Naive thymus-derived CD4-positive, alpha-beta T cell (primary cell): Measurements from ENCODE around the gene RGL4. TPM values are rescaled to one million over a fixed set of nuclear protein-coding genes. Genes with fewer than 3 reads are reported as not detected.
A peak's percentile ranks its signal among the peaks of the same experiment; 100 is the strongest.

Source experiments
- ATAC-seq: fragments of 150-1000 bp; cut with Tn5 transposase; 2 replicates; pipeline ENCODE4 v1.10.0; 2021; ENCODE audit warnings: mild to moderate bottlenecking, moderate library complexity
- CTCF ChIA-PET: fragments of 350-600 bp; sonication (Branson Sonifier 250); formaldehyde crosslinking; loops from one replicate; lab custom pipeline; 2021; ENCODE audit warnings: antibody characterized with exemption; lab: Charles Lee
- POLR2A ChIA-PET: fragments of 350-600 bp; sonication (Branson Sonifier 250); formaldehyde crosslinking; loops from one replicate; lab custom pipeline; 2021; ENCODE audit warnings: antibody characterized with exemption, inconsistent platforms; lab: Charles Lee
- DNase-seq, 9 donors: peaks; one replicate each; pipeline versions ENCODE4 v3.0.0 to v3.0.0-alpha.2; 2020 to 2022; ENCODE audit warnings: mixed read lengths in 1 of 9
- H3K27ac ChIP-seq: one replicate; pipeline ENCODE4 v1.7.0; 2013; ENCODE audit warnings: mild to moderate bottlenecking, low read depth, low read length, moderate library complexity
- H3K27me3 ChIP-seq, 2 donors: one replicate each; pipeline ENCODE4 v1.7.0; 2013; ENCODE audit warnings: low read length in 2 of 2, mild to moderate bottlenecking in 2 of 2, moderate library complexity in 2 of 2; ENCODE audit not compliant: control insufficient read depth in 2 of 2, insufficient read depth in 2 of 2
- H3K36me3 ChIP-seq, 3 experiments: 1 replicate in 2 of 3; 2 replicates in 1 of 3; pipeline ENCODE4 v1.7.0; 2013; ENCODE audit warnings: low read length in 3 of 3, mild to moderate bottlenecking in 3 of 3, moderate library complexity in 1 of 3; ENCODE audit not compliant: insufficient read depth in 3 of 3, control insufficient read depth in 2 of 3
- H3K4me1 ChIP-seq, 2 donors: one replicate each; pipeline ENCODE4 v1.7.0; 2013; ENCODE audit warnings: low read length in 2 of 2, mild to moderate bottlenecking in 2 of 2, moderate library complexity in 1 of 2; ENCODE audit not compliant: control insufficient read depth in 2 of 2, insufficient read depth in 2 of 2
- H3K4me3 ChIP-seq: 2 replicates; pipeline ENCODE4 v1.7.0; 2013; ENCODE audit warnings: mild to moderate bottlenecking, low read length
- H3K9me3 ChIP-seq, 3 experiments: 1 replicate in 2 of 3; 2 replicates in 1 of 3; pipeline ENCODE4 v1.7.0; 2013; ENCODE audit warnings: low read length in 3 of 3; ENCODE audit not compliant: control insufficient read depth in 2 of 3
- H3K27ac Mint-ChIP-seq, 9 donors: one replicate each; pipeline ENCODE4 v1.8.0; 2020 to 2022; ENCODE audit warnings: mixed read lengths in 9 of 9, mild to moderate bottlenecking in 8 of 9, moderate library complexity in 5 of 9, inconsistent platforms in 2 of 9
- H3K27me3 Mint-ChIP-seq, 5 donors: one replicate each; pipeline ENCODE4 v1.8.0; 2021 to 2022; ENCODE audit warnings: mixed read lengths in 5 of 5, mild to moderate bottlenecking in 1 of 5
- H3K36me3 Mint-ChIP-seq, 5 donors: one replicate each; pipeline ENCODE4 v1.8.0; 2020 to 2022; ENCODE audit warnings: mixed read lengths in 5 of 5, mild to moderate bottlenecking in 3 of 5, inconsistent platforms in 1 of 5
- H3K4me1 Mint-ChIP-seq, 7 donors: one replicate each; pipeline ENCODE4 v1.8.0; 2020 to 2022; ENCODE audit warnings: mixed read lengths in 7 of 7, mild to moderate bottlenecking in 3 of 7, inconsistent platforms in 1 of 7
- H3K4me3 Mint-ChIP-seq, 10 donors: one replicate each; pipeline ENCODE4 v1.8.0; 2020 to 2022; ENCODE audit warnings: mild to moderate bottlenecking in 10 of 10, mixed read lengths in 10 of 10, moderate library complexity in 6 of 10, inconsistent platforms in 2 of 10
- H3K9me3 Mint-ChIP-seq, 11 donors: one replicate each; pipeline ENCODE4 v1.8.0; 2020 to 2022; ENCODE audit warnings: mixed read lengths in 11 of 11, mild to moderate bottlenecking in 4 of 11, inconsistent platforms in 1 of 11, moderate library complexity in 1 of 11
- intact Hi-C, 2 donors: fragments of 100-400 bp; cut with micrococcal nuclease; formaldehyde crosslinking; loops; one replicate each; pipeline ENCODE4 v1.15.1; 2023
- polyA plus RNA-seq, 2 donors: library from polyadenylated mRNA; unstranded; fragments of 300-500 nt; fragmentation: Illumina TruSeq; gene quantifications; one replicate each; pipeline ENCODE4 v1.2.3, GENCODE V29; 2021
- total RNA-seq, 6 experiments: library from RNA in 5 of 6; stranded (reverse) in 5 of 6; gene quantifications; 1 replicate in 5 of 6; 2 replicates in 1 of 6; pipeline ENCODE4 v1.2.3 and lab custom pipeline; 2021 to 2026

Gene RGL4
- total and polyA plus RNA-seq, 7 experiments from 2014 or later = 13.8 to 95.0 (median 23.4) TPM

- peaks cover 6 to 23% (median 15%) of the 10 kb centered on the region in 7 donors for H3K4me1 Mint-ChIP-seq
- ChIA-PET POLR2A (no interaction called here), CTCF (no interaction called here)
- no peak overlapping the region for H3K27ac Mint-ChIP-seq
- Histone ChIP-seq H3K36me3 (peaks cover 0 to 17% (median 0%) of the 10 kb centered on the region in 3 experiments), H3K4me1 (peaks cover 0 to 1% of the 10 kb centered on the region in 2 donors), H3K27me3 (no peaks in the 10 kb centered on the region), H3K27ac (no peak overlapping the region), H3K9me3 (no peaks in the 10 kb centered on the region), H3K4me3 (no peak overlapping the region)
- H3K27me3 Mint-ChIP-seq = no peaks in the 10 kb centered on the region
- intact Hi-C loops = no loop called here
- H3K9me3 Mint-ChIP-seq = peaks cover 0 to 3% (median 0%) of the 10 kb centered on the region in 11 donors
- ATAC-seq (no peak), DNase-seq (no peak)
- no peak overlapping the region for H3K4me3 Mint-ChIP-seq
- H3K36me3 Mint-ChIP-seq = peaks cover 5 to 35% (median 11%) of the 10 kb centered on the region in 5 donors
Observed at GRCh38 chr22:23689414-23689813, 1.4 kb upstream of the RGL4 start.

GRCh38 chr22:23691748-23692423, 1.1 kb downstream of the RGL4 start:
- peaks cover 0 to 25% (median 0%) of the 10 kb centered on the region in 3 experiments for H3K36me3 ChIP-seq
- ChIA-PET CTCF (no interaction called here), POLR2A (no interaction called here)
- H3K36me3 Mint-ChIP-seq = peaks cover 12 to 39% (median 19%) of the 10 kb centered on the region in 5 donors
- no peaks in the 10 kb centered on the region for H3K27me3 ChIP-seq
- H3K9me3 ChIP-seq = no peaks in the 10 kb centered on the region
- intact Hi-C loops = no loop called here
- H3K27me3 Mint-ChIP-seq = no peaks in the 10 kb centered on the region
- H3K27ac Mint-ChIP-seq = peak overlapping the region in 6 of 9 donors; percentile 27 to 85 (median 50)
- no peak overlapping the region for H3K27ac ChIP-seq
- H3K4me1 Mint-ChIP-seq = peaks cover 26 to 42% (median 37%) of the 10 kb centered on the region in 7 donors
- peaks cover 21 to 23% of the 10 kb centered on the region in 2 donors for H3K4me1 ChIP-seq
- no peak overlapping the region for H3K4me3 Mint-ChIP-seq
- peaks cover 0 to 3% (median 0%) of the 10 kb centered on the region in 11 donors for H3K9me3 Mint-ChIP-seq
- ATAC-seq (no peak), DNase-seq (no peak)
- H3K4me3 ChIP-seq = no peak overlapping the region

DNA sequence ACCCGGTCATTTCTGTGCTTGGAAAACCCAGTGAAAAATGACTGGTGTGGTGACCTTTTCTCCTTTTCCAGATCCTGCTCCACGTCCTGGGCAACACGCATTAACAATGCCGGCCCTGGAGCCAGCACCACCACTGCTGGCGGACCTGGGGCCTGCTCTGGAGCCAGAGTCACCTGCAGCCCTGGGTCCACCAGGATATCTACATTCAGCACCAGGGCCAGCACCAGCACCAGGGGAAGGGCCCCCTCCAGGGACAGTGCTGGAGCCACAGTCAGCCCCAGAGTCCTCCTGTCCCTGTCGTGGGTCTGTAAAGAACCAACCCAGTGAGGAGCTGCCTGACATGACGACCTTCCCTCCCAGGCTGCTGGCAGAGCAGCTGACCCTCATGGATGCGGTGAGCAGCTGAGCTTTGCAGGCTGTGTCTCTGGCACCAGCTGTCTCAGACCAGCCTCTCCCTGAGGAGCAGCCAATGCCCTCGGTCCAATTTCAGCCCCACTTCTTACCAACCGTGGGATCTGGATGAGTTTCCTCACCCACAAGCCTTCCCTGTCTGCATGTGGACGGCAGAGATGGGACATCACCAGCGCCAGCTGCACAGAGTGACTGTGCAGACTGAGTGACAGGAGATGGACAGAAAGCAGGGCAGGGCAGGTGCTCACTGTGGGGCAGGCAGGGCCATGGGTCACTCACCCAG, 1.9 kb downstream of the RGL4 start:
- H3K9me3 Mint-ChIP-seq = peaks cover 0 to under 1% (median 0%) of the 10 kb centered on the region in 11 donors
- ChIA-PET POLR2A (interaction anchor here (1.6 kb wide), 1 partner anchor 219 kb away, joined by 4 read pairs; no protein-coding TSS in a partner anchor), CTCF (no interaction called here)
- Histone ChIP-seq H3K4me3 (no peak overlapping the region), H3K4me1 (peaks cover 28 to 32% of the 10 kb centered on the region in 2 donors), H3K27me3 (no peaks in the 10 kb centered on the region), H3K9me3 (no peaks in the 10 kb centered on the region), H3K27ac (no peak overlapping the region), H3K36me3 (peaks cover 0 to 25% (median 0%) of the 10 kb centered on the region in 3 experiments)
- peaks cover 32 to 49% (median 39%) of the 10 kb centered on the region in 7 donors for H3K4me1 Mint-ChIP-seq
- no peak for DNase-seq
- peak overlapping the region in 1 of 10 donors; percentile 22 for H3K4me3 Mint-ChIP-seq
- peaks cover 12 to 39% (median 19%) of the 10 kb centered on the region in 5 donors for H3K36me3 Mint-ChIP-seq
- H3K27me3 Mint-ChIP-seq = no peaks in the 10 kb centered on the region
- ATAC-seq = no peak
- H3K27ac Mint-ChIP-seq = peak overlapping the region in 8 of 9 donors; percentile 29 to 100 (median 78)
- intact Hi-C loops = no loop called here

GRCh38 chr22:23693979-23694680, 3.3 kb downstream of the RGL4 start:
- peak overlapping the region; percentile 99 for H3K27ac ChIP-seq
- intact Hi-C loops = no loop called here
- no peak for ATAC-seq
- H3K36me3 ChIP-seq = peaks cover 0 to 38% (median 5%) of the 10 kb centered on the region in 3 experiments
- ChIA-PET POLR2A (interaction anchor here (0.7 to 2.0 kb wide), 6 partner anchors 10 to 217 kb away, joined by 3 to 10 read pairs (median 4); partner anchors contain the start of gene ZNF70), CTCF (interaction anchor here (1.4 kb wide), 1 partner anchor 21 kb away, joined by 3 read pairs; no protein-coding TSS in a partner anchor)
- H3K4me3 ChIP-seq = no peak overlapping the region
- Mint-ChIP-seq H3K4me1 (peaks cover 36 to 60% (median 41%) of the 10 kb centered on the region in 7 donors), H3K9me3 (no peaks in the 10 kb centered on the region), H3K27ac (peak overlapping the region; percentile 29 to 100 (median 100)), H3K4me3 (peak overlapping the region in 2 of 10 donors; percentile 10 to 97), H3K36me3 (peaks cover 12 to 51% (median 20%) of the 10 kb centered on the region in 5 donors), H3K27me3 (no peaks in the 10 kb centered on the region)
- H3K27me3 ChIP-seq = no peaks in the 10 kb centered on the region
- no peak for DNase-seq
- peaks cover 28 to 38% of the 10 kb centered on the region in 2 donors for H3K4me1 ChIP-seq
- H3K9me3 ChIP-seq = no peaks in the 10 kb centered on the region

DNA sequence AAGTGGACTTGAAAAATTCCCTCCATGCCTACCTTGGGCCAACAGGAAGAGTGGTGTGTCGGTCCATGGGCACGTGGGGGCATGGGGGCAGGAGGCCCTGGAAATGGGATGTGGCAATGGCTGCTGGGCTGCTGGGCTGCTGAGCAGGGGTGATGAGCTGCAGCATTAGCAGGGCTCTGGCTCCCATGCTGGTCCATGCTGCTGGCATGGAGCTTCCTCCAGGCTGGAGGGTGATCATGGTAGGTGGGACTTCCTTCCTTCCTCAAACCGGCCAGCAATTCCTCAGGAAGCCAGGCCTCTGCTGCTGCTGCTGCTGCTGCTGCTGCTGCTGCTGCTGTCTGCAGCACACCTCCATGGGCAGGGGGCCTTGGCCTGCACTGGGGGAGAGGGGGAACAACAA, 4.3 kb downstream of the RGL4 start:
- Histone ChIP-seq H3K9me3 (no peaks in the 10 kb centered on the region), H3K36me3 (peaks cover 4 to 38% (median 15%) of the 10 kb centered on the region in 3 experiments), H3K4me1 (peaks cover 28 to 38% of the 10 kb centered on the region in 2 donors), H3K27me3 (no peaks in the 10 kb centered on the region), H3K27ac (peak overlapping the region; percentile 99), H3K4me3 (peak overlapping the region; percentile 71)
- Mint-ChIP-seq H3K4me3 (peak overlapping the region; percentile 36 to 100 (median 97)), H3K4me1 (peaks cover 36 to 62% (median 44%) of the 10 kb centered on the region in 7 donors), H3K9me3 (peaks cover 0 to 10% (median 2%) of the 10 kb centered on the region in 11 donors), H3K27me3 (no peaks in the 10 kb centered on the region), H3K27ac (peak overlapping the region; percentile 99 to 100 (median 100)), H3K36me3 (peaks cover 19 to 53% (median 30%) of the 10 kb centered on the region in 5 donors)
- ChIA-PET CTCF (interaction anchor here (1.4 kb wide), 1 partner anchor 22 kb away, joined by 3 read pairs; no protein-coding TSS in a partner anchor), POLR2A (interaction anchor here (0.5 to 2.0 kb wide), 5 partner anchors 13 to 71 kb away, joined by 3 to 10 read pairs (median 3); no protein-coding TSS in a partner anchor)
- ATAC-seq = no peak
- intact Hi-C loops = loop anchor here (5.0 kb wide), 3 partner anchors 57 to 162 kb away; partner anchors contain the start of genes SLC2A11 (in 1 of the 2), VPREB3 (in 1 of the 2) and ZNF70 (in 1 of the 2)
- no peak for DNase-seq
